GM19240 (cell line): ENCODE results near the gene LETM1.

Experiments
- DNase-seq: peaks from one replicate; pipeline ENCODE4 v3.0.0; 2011; ENCODE audit warnings: low spot score; ENCODE audit not compliant: insufficient read length

The LETM1 gene

GRCh38 chr4:1826531-1827350 lies 29.2 kb downstream of the LETM1 start:
- DNase-seq = no peak

GRCh38 chr4:1825326-1825725 lies 30.6 kb downstream of the LETM1 start:
- DNase-seq = no peak

- no peak for DNase-seq
These were observed 31.2 kb downstream of the LETM1 start for GRCh38 chr4:1824746-1825145.

GRCh38 chr4:1823545-1823932 lies 32.4 kb downstream of the LETM1 start:
- no peak for DNase-seq

- no peak for DNase-seq
These were observed 33.1 kb downstream of the LETM1 start for GRCh38 chr4:1822568-1823544.

GRCh38 chr4:1821679-1822567 lies 34.0 kb downstream of the LETM1 start:
- no peak for DNase-seq

GRCh38 chr4:1819816-1820215 lies 36.1 kb downstream of the LETM1 start:
- DNase-seq = no peak

GRCh38 chr4:1819284-1819683 lies 36.7 kb downstream of the LETM1 start:
- DNase-seq = no peak

GRCh38 chr4:1815997-1816860 lies 39.7 kb downstream of the LETM1 start:
- no peak for DNase-seq

- DNase-seq = no peak
These were observed 40.6 kb downstream of the LETM1 start for GRCh38 chr4:1815096-1815996.

- no peak for DNase-seq
These were observed 41.5 kb downstream of the LETM1 start for GRCh38 chr4:1814453-1814852.

- DNase-seq = no peak
These were observed 42.0 kb downstream of the LETM1 start for GRCh38 chr4:1813915-1814314.

- no peak for DNase-seq
These were observed 42.7 kb downstream of the LETM1 start for GRCh38 chr4:1813231-1813630.

- DNase-seq = no peak
These were observed 43.2 kb downstream of the LETM1 start for GRCh38 chr4:1812720-1813119.

GRCh38 chr4:1810765-1811164 lies 45.2 kb downstream of the LETM1 start:
- DNase-seq = no peak

GRCh38 chr4:1809754-1810502 lies 46.0 kb downstream of the LETM1 start:
- peak; percentile 95 for DNase-seq

GRCh38 chr4:1808851-1809753 lies 46.9 kb downstream of the LETM1 start:
- no peak for DNase-seq

GRCh38 chr4:1808396-1808795 lies 47.6 kb downstream of the LETM1 start:
- no peak for DNase-seq
